Measurements from ENCODE around the gene APLN.

GRCh38 chrX:129653971-129654651 lies 645 bp downstream of the APLN start:
- no peak for TF ChIP-seq EZH2phosphoT487 (IDR thresholded peaks at IDR 0.05; ENCODE audit: insufficient read depth, low read depth)
- no peak for TF ChIP-seq EZH2 (IDR thresholded peaks at IDR 0.05; ENCODE audit: insufficient read depth, poor library complexity, severe bottlenecking)

Measured in GM23248 (cell line).